OCI-LY7 (cell line): ENCODE results near the gene MVK.

Experiments used
- CTCF ChIP-seq: fragments of 200-600 bp; sonication (generic); conservative IDR thresholded peaks from 2 replicates; pipeline ENCODE4 v1.5.1; 2014; ENCODE audit warnings: mild to moderate bottlenecking, antibody characterized with exemption, low read length, moderate library complexity, mixed read lengths
- EZH2phosphoT487 ChIP-seq: fragments of 200-600 bp; sonication (generic); IDR thresholded peaks from 2 replicates; pipeline ENCODE4 v1.6.1; 2018; ENCODE audit warnings: low read depth, borderline replicate concordance, mild to moderate bottlenecking, mixed run types, antibody characterized with exemption, low read length, moderate library complexity, mixed read lengths

- TF ChIP-seq CTCF (no peak), EZH2phosphoT487 (no peak)
Measured at GRCh38 chr12:109539508-109539907, 34.1 kb upstream of the MVK start.
